GM12878 (cell line): Measurements from ENCODE around the gene RIPOR1. TPM values are rescaled to one million over a fixed set of nuclear protein-coding genes. Genes with fewer than 3 reads are reported as not detected.

Experiments
- EGR1 ChIP-seq, 2 experiments: IDR thresholded peaks; 1 replicate in 1 of 2; 2 replicates in 1 of 2; pipeline ENCODE4 v1.6.1; 2011 to 2012; ENCODE audit warnings: low read depth in 2 of 2, low read length in 2 of 2, borderline replicate concordance in 1 of 2, mild to moderate bottlenecking in 1 of 2, moderate library complexity in 1 of 2
- FOXK2 ChIP-seq: fragments of 450-650 bp; IDR thresholded peaks from 2 replicates; pipeline ENCODE4 v1.6.1; 2017; ENCODE audit warnings: mild to moderate bottlenecking, moderate library complexity
- FOXM1 ChIP-seq: IDR thresholded peaks from 2 replicates; pipeline ENCODE4 v1.6.1; 2012; ENCODE audit warnings: low read depth, mild to moderate bottlenecking, inconsistent platforms, low read length, moderate library complexity
- HCFC1 ChIP-seq: fragments of 150-350 bp; IDR thresholded peaks from 2 replicates; pipeline ENCODE4 v1.6.1; 2014; ENCODE audit warnings: low read length
- HDAC6 ChIP-seq: fragments of 200-600 bp; sonication (generic); IDR thresholded peaks from one replicate; pipeline ENCODE4 v1.8.0; 2017; ENCODE audit warnings: antibody characterized with exemption; ENCODE audit not compliant: unreplicated experiment
- KDM1A ChIP-seq: fragments of 200-600 bp; sonication (generic); IDR thresholded peaks from 2 replicates; pipeline ENCODE4 v1.6.1; 2016; ENCODE audit warnings: borderline replicate concordance
- POLR2A ChIP-seq: IDR thresholded peaks from 2 replicates; pipeline ENCODE4 v1.6.1; 2011; ENCODE audit warnings: low read depth, mild to moderate bottlenecking, low read length
- RAD51 ChIP-seq: fragments of 450-650 bp; IDR thresholded peaks from 2 replicates; pipeline ENCODE4 v1.6.1; 2016; ENCODE audit warnings: moderate library complexity, mild to moderate bottlenecking, inconsistent platforms
- RFX5 ChIP-seq: IDR thresholded peaks from 2 replicates; pipeline ENCODE4 v1.6.1; 2011; ENCODE audit warnings: low read depth, low read length, improper control_type of control experiment
- SIN3A ChIP-seq: IDR thresholded peaks from 2 replicates; pipeline ENCODE4 v1.6.1; 2012; ENCODE audit warnings: low read depth, low read length, improper control_type of control experiment
- SREBF2 ChIP-seq: IDR thresholded peaks from 2 replicates; pipeline ENCODE4 v1.6.1; 2012; ENCODE audit warnings: mild to moderate bottlenecking, low read length
- TARDBP ChIP-seq: IDR thresholded peaks from 2 replicates; pipeline ENCODE4 v1.6.1; 2016; ENCODE audit warnings: borderline replicate concordance
- TCF7 ChIP-seq: IDR thresholded peaks from 2 replicates; pipeline ENCODE4 v1.6.1; 2014; ENCODE audit warnings: antibody characterized with exemption, borderline replicate concordance
- polyA plus RNA-seq, 11 experiments: library from polyadenylated mRNA; depleted of rRNA in 4 of 11; unstranded in 6 of 11; stranded (reverse) in 5 of 11; fragments of >200 nt; fragmentation: Nextera tagmentation in 4 of 11; fragmentation: Illumina TruSeq in 1 of 11; extraction: Ambion mirVana in 4 of 11; extraction: Trizol in 1 of 11; gene quantifications; 1 replicate in 1 of 11; 2 replicates in 10 of 11; pipeline versions ENCODE4 v1.2.1 to v1.2.3, GENCODE V29; 2011 to 2016; ENCODE audit warnings: inconsistent platforms in 2 of 11, missing spikeins in 2 of 11, low read depth in 1 of 11
- total RNA-seq, 4 experiments: library from RNA; depleted of rRNA in 3 of 4; stranded (reverse); fragments of >200 nt in 3 of 4; fragmentation: Illumina TruSeq in 1 of 4; extraction: Trizol in 1 of 4; gene quantifications; 2 replicates each; pipeline versions ENCODE4 v1.2.1 to v1.2.3, GENCODE V29; 2013 to 2021
- TF ChIP-seq, protein P1 (sequence below), 3 experiments: IDR thresholded peaks in 2 of 3; conservative IDR thresholded peaks in 1 of 3; 2 replicates each; pipeline ENCODE4 v1.5.1; 2011; ENCODE audit warnings: low read depth in 3 of 3, low read length in 3 of 3, mild to moderate bottlenecking in 3 of 3, control low read depth in 2 of 3, moderate library complexity in 2 of 3, inconsistent platforms in 1 of 3, mixed read lengths in 1 of 3; ENCODE audit not compliant: control insufficient read depth in 2 of 3, insufficient read depth in 1 of 3; ENCODE audit errors: extremely low read depth in 1 of 3
- TF ChIP-seq, protein P2 (sequence below): fragments of 450-650 bp; IDR thresholded peaks from 2 replicates; pipeline ENCODE4 v1.6.1; 2017; ENCODE audit warnings: low read depth, mild to moderate bottlenecking, moderate library complexity
- TF ChIP-seq, protein P3 (sequence below): fragments of 450-650 bp; IDR thresholded peaks from 2 replicates; pipeline ENCODE4 v1.6.1; 2017; ENCODE audit warnings: mild to moderate bottlenecking, moderate library complexity
- TF ChIP-seq, protein P4 (sequence below): IDR thresholded peaks from 2 replicates; pipeline ENCODE4 v1.6.1; 2011; ENCODE audit warnings: borderline replicate concordance, low read depth, mild to moderate bottlenecking, moderate library complexity, mixed read lengths, low read length; ENCODE audit not compliant: insufficient read depth; ENCODE audit errors: extremely low read length
- TF ChIP-seq, protein P5 (sequence below): fragments of 450-650 bp; conservative IDR thresholded peaks from 2 replicates; pipeline ENCODE4 v1.6.1; 2017; ENCODE audit warnings: mild to moderate bottlenecking, moderate library complexity

The RIPOR1 gene
- total and polyA plus RNA-seq, 10 of the 15 experiments (the other 5 are each of a cell fraction or from before 2014, with no cell fraction given): 0.13 to 28.5 (median 7.0) TPM

DNA sequence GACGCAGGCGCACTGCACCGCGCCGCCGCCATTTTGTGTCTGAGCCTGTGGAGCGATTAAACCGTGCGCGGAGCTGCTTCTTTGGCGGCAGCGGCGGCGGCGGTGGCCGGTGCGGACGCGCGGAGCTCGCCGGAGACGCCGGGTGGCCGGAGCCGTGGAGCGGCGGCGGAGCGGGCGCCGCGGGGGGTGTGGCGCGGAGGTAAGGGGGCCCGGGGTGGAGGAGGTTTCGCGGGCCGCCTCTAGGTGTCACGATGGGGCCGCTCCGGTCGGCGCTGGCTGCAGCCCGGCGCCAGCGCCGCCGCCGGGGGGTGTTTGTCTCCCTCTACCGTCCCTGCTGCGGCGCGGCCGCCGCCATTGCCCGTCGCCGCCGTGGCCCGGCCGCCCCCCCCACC lies 33.9 kb downstream of the RIPOR1 start, which contains the start of gene CTCF (continued):
- TF ChIP-seq, protein P1, sequence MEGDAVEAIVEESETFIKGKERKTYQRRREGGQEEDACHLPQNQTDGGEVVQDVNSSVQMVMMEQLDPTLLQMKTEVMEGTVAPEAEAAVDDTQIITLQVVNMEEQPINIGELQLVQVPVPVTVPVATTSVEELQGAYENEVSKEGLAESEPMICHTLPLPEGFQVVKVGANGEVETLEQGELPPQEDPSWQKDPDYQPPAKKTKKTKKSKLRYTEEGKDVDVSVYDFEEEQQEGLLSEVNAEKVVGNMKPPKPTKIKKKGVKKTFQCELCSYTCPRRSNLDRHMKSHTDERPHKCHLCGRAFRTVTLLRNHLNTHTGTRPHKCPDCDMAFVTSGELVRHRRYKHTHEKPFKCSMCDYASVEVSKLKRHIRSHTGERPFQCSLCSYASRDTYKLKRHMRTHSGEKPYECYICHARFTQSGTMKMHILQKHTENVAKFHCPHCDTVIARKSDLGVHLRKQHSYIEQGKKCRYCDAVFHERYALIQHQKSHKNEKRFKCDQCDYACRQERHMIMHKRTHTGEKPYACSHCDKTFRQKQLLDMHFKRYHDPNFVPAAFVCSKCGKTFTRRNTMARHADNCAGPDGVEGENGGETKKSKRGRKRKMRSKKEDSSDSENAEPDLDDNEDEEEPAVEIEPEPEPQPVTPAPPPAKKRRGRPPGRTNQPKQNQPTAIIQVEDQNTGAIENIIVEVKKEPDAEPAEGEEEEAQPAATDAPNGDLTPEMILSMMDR (IDR thresholded peaks at IDR 0.05 in 2 of 3, conservative IDR thresholded peaks at IDR 0.05 in 1 of 3; ENCODE audit: control insufficient read depth in 2 of 3, extremely low read depth in 1 of 3, insufficient read depth in 1 of 3, low read depth in 3 of 3, low read length in 3 of 3): peak; percentile 41 to 88 (median 56); a peak in 5 of 6 replicates
- TF ChIP-seq, protein P2, sequence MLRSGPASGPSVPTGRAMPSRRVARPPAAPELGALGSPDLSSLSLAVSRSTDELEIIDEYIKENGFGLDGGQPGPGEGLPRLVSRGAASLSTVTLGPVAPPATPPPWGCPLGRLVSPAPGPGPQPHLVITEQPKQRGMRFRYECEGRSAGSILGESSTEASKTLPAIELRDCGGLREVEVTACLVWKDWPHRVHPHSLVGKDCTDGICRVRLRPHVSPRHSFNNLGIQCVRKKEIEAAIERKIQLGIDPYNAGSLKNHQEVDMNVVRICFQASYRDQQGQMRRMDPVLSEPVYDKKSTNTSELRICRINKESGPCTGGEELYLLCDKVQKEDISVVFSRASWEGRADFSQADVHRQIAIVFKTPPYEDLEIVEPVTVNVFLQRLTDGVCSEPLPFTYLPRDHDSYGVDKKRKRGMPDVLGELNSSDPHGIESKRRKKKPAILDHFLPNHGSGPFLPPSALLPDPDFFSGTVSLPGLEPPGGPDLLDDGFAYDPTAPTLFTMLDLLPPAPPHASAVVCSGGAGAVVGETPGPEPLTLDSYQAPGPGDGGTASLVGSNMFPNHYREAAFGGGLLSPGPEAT: no peak
- TF ChIP-seq KDM1A (no peak), SIN3A (no peak), TARDBP (no peak), SREBF2 (no peak), TCF7 (no peak), EGR1 (IDR thresholded peaks at IDR 0.05; ENCODE audit: borderline replicate concordance in 1 of 2, low read depth in 2 of 2, low read length in 2 of 2) (no peak), HDAC6 (no peak), HCFC1 (0 out of 2 replicates have a peak, but pooled peaks have one; percentile 19), FOXK2 (no peak), POLR2A (peak; percentile 19; the same call in 1 of the 2 replicates), FOXM1 (no peak), RAD51 (no peak), RFX5 (no peak)
- TF ChIP-seq, protein P3, sequence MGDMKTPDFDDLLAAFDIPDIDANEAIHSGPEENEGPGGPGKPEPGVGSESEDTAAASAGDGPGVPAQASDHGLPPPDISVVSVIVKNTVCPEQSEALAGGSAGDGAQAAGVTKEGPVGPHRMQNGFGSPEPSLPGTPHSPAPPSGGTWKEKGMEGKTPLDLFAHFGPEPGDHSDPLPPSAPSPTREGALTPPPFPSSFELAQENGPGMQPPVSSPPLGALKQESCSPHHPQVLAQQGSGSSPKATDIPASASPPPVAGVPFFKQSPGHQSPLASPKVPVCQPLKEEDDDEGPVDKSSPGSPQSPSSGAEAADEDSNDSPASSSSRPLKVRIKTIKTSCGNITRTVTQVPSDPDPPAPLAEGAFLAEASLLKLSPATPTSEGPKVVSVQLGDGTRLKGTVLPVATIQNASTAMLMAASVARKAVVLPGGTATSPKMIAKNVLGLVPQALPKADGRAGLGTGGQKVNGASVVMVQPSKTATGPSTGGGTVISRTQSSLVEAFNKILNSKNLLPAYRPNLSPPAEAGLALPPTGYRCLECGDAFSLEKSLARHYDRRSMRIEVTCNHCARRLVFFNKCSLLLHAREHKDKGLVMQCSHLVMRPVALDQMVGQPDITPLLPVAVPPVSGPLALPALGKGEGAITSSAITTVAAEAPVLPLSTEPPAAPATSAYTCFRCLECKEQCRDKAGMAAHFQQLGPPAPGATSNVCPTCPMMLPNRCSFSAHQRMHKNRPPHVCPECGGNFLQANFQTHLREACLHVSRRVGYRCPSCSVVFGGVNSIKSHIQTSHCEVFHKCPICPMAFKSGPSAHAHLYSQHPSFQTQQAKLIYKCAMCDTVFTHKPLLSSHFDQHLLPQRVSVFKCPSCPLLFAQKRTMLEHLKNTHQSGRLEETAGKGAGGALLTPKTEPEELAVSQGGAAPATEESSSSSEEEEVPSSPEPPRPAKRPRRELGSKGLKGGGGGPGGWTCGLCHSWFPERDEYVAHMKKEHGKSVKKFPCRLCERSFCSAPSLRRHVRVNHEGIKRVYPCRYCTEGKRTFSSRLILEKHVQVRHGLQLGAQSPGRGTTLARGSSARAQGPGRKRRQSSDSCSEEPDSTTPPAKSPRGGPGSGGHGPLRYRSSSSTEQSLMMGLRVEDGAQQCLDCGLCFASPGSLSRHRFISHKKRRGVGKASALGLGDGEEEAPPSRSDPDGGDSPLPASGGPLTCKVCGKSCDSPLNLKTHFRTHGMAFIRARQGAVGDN: no peak
- TF ChIP-seq, protein P4, sequence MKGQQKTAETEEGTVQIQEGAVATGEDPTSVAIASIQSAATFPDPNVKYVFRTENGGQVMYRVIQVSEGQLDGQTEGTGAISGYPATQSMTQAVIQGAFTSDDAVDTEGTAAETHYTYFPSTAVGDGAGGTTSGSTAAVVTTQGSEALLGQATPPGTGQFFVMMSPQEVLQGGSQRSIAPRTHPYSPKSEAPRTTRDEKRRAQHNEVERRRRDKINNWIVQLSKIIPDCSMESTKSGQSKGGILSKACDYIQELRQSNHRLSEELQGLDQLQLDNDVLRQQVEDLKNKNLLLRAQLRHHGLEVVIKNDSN: no peak
- TF ChIP-seq, protein P5, sequence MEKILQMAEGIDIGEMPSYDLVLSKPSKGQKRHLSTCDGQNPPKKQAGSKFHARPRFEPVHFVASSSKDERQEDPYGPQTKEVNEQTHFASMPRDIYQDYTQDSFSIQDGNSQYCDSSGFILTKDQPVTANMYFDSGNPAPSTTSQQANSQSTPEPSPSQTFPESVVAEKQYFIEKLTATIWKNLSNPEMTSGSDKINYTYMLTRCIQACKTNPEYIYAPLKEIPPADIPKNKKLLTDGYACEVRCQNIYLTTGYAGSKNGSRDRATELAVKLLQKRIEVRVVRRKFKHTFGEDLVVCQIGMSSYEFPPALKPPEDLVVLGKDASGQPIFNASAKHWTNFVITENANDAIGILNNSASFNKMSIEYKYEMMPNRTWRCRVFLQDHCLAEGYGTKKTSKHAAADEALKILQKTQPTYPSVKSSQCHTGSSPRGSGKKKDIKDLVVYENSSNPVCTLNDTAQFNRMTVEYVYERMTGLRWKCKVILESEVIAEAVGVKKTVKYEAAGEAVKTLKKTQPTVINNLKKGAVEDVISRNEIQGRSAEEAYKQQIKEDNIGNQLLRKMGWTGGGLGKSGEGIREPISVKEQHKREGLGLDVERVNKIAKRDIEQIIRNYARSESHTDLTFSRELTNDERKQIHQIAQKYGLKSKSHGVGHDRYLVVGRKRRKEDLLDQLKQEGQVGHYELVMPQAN: peak; percentile 44
